Fibroblast of peridontal ligament (primary cell): Measurements from ENCODE around the gene TRPM7.
"Not testable (repeated sequence)": the region's sequence is repeated elsewhere in the genome, so short reads cannot be mapped to it uniquely, and the experiment has no call there.

ENCODE experiments used
- DNase-seq: peaks from one replicate; pipeline ENCODE4 v3.0.0-alpha.2; 2010; ENCODE audit errors: extremely low read depth

Gene TRPM7

GRCh38 chr15:50655555-50655954, 31.0 kb downstream of the TRPM7 start:
- no peak for DNase-seq

GRCh38 chr15:50653156-50653743, 33.3 kb downstream of the TRPM7 start:
- no peak for DNase-seq

- DNase-seq: no peak
Observed at GRCh38 chr15:50652671-50653070, 33.9 kb downstream of the TRPM7 start.

GRCh38 chr15:50641318-50641717, 45.3 kb downstream of the TRPM7 start:
- DNase-seq: no peak

GRCh38 chr15:50636146-50636545, 50.5 kb downstream of the TRPM7 start:
- no peak for DNase-seq

- DNase-seq: no peak
Observed at GRCh38 chr15:50633653-50634052, 52.9 kb downstream of the TRPM7 start.

GRCh38 chr15:50628421-50628820, 58.2 kb downstream of the TRPM7 start:
- no peak for DNase-seq

- peak; percentile 26 for DNase-seq
Observed at GRCh38 chr15:50627351-50628055, 59.1 kb downstream of the TRPM7 start.

GRCh38 chr15:50624616-50625168, 61.9 kb downstream of the TRPM7 start:
- peak; percentile 13 for DNase-seq

- DNase-seq: peak; percentile 9
Observed at GRCh38 chr15:50622361-50622943, 64.1 kb downstream of the TRPM7 start.

GRCh38 chr15:50616960-50617359, 69.6 kb downstream of the TRPM7 start:
- not testable (repeated sequence) for DNase-seq

- not testable (repeated sequence) for DNase-seq
Observed at GRCh38 chr15:50616554-50616953, 70.0 kb downstream of the TRPM7 start.

GRCh38 chr15:50613600-50613999, 73.0 kb downstream of the TRPM7 start:
- no peak for DNase-seq

GRCh38 chr15:50607129-50607528, 79.5 kb downstream of the TRPM7 start:
- DNase-seq: no peak

GRCh38 chr15:50605462-50605861, 81.1 kb downstream of the TRPM7 start:
- DNase-seq: no peak

- not testable (repeated sequence) for DNase-seq
Observed at GRCh38 chr15:50602028-50602427, 84.6 kb downstream of the TRPM7 start.

- no peak for DNase-seq
Observed at GRCh38 chr15:50594311-50594710, 92.3 kb downstream of the TRPM7 start.

- DNase-seq: no peak
Observed at GRCh38 chr15:50593761-50594160, 92.8 kb downstream of the TRPM7 start.

GRCh38 chr15:50590288-50590687, 96.3 kb downstream of the TRPM7 start:
- no peak for DNase-seq

- DNase-seq: no peak
Observed at GRCh38 chr15:50577492-50577891, 109.1 kb downstream of the TRPM7 start.

- no peak for DNase-seq
Observed at GRCh38 chr15:50576166-50576565, 110.4 kb downstream of the TRPM7 start.

- not testable (repeated sequence) for DNase-seq
Observed at GRCh38 chr15:50573842-50574241, 112.8 kb downstream of the TRPM7 start.

- DNase-seq: no peak
Observed at GRCh38 chr15:50563756-50564155, 122.8 kb downstream of the TRPM7 start.
